GM12864 (cell line): ENCODE measurements around the gene CYTH2.

Source experiments
- DNase-seq: peaks from one replicate; pipeline ENCODE4 v3.0.0-alpha.2; 2011; ENCODE audit warnings: low read depth
- H3K4me3 ChIP-seq: 2 replicates; pipeline ENCODE4 v1.5.1; 2011; ENCODE audit warnings: mild to moderate bottlenecking, low read depth, low read length, control low read depth
- TF ChIP-seq, protein P1 (sequence below): IDR thresholded peaks from 2 replicates; pipeline ENCODE4 v1.5.1; 2011; ENCODE audit warnings: low read depth, mild to moderate bottlenecking, moderate library complexity, low read length, control low read depth, inconsistent platforms; ENCODE audit errors: missing control alignments

Gene CYTH2

GRCh38 chr19:48524732-48525131 is 55.6 kb downstream of the CYTH2 start:
- DNase-seq, result no peak
- TF ChIP-seq, protein P1, sequence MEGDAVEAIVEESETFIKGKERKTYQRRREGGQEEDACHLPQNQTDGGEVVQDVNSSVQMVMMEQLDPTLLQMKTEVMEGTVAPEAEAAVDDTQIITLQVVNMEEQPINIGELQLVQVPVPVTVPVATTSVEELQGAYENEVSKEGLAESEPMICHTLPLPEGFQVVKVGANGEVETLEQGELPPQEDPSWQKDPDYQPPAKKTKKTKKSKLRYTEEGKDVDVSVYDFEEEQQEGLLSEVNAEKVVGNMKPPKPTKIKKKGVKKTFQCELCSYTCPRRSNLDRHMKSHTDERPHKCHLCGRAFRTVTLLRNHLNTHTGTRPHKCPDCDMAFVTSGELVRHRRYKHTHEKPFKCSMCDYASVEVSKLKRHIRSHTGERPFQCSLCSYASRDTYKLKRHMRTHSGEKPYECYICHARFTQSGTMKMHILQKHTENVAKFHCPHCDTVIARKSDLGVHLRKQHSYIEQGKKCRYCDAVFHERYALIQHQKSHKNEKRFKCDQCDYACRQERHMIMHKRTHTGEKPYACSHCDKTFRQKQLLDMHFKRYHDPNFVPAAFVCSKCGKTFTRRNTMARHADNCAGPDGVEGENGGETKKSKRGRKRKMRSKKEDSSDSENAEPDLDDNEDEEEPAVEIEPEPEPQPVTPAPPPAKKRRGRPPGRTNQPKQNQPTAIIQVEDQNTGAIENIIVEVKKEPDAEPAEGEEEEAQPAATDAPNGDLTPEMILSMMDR, result no peak
- H3K4me3 ChIP-seq, result no peak overlapping the region

GRCh38 chr19:48529156-48529555 is 60.0 kb downstream of the CYTH2 start:
- no peak overlapping the region for H3K4me3 ChIP-seq
- TF ChIP-seq, protein P1, result no peak
- DNase-seq, result no peak

DNA sequence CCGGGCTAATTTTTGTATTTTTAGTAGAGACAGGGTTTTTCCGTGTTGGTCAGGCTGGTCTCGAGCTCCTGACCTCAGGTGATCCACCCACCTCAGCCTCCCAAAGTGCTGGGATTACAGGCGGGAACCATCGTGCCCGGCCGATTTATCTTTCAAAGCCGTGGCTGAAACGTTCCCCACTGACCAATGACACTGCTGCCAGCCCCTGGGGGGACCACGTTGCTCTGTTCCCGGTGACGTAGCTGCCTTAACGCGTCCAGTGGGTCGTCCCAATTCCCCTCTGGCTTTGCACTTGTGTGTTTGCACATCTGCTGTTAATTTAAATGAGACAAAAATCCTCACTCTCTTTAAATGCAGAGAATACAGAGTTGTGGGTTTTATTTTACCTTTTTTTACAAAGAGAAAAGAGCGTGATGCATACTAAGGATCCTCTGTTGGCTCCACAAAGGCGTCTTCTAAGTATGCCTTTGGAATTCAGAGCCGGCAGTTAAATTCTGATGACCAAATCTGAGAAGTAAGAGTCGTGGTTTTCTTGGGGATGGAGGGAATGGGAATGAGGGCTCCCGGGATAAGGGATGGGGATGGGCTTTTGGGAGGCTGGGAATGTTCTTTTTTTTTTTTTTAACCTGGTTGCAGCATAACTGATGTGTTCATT is 61.0 kb downstream of the CYTH2 start:
- no peak overlapping the region for H3K4me3 ChIP-seq

DNA sequence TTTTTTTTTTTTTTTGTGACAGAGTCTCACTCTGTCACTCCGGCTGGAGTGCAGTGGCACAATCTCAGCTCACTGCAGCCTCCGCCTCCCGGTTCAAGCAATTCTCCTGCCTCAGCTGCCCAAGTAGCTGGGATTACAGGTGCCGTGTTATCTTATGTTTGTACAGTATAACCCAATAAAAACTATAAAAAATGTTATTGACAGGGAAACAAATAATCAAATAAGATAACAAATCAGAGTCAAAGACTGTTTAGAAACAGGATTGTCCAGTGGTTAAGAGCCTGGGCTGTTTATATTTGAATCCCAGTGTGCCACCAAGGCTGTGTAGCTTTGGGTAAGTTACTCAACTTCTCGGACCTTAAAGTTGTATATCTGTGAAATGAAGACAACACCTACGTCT is 61.6 kb downstream of the CYTH2 start:
- H3K4me3 ChIP-seq, result no peak overlapping the region
- TF ChIP-seq, protein P1, result no peak
- DNase-seq, result no peak

More for the DNA sequence above, 61.0 kb downstream of the CYTH2 start:
- TF ChIP-seq, protein P1, result no peak
- DNase-seq, result no peak
